HepG2 (cell line): ENCODE data around the gene DNASE1L2. TPM values are rescaled to one million over a fixed set of nuclear protein-coding genes. Genes with fewer than 3 reads are reported as not detected.

Source experiments
- ARID3A ChIP-seq: IDR thresholded peaks from 2 replicates; pipeline ENCODE4 v1.6.1; 2012; ENCODE audit warnings: low read depth, low read length, improper control_type of control experiment
- FOXP1 ChIP-seq, 2 experiments: fragments of 450-650 bp in 1 of 2; IDR thresholded peaks; 2 replicates each; pipeline ENCODE4 v1.6.1; 2017 to 2018; ENCODE audit warnings: antibody characterized with exemption in 1 of 2
- JUN ChIP-seq: sonication (generic); formaldehyde crosslinking; IDR thresholded peaks from 2 replicates; pipeline ENCODE4 v1.4.0; 2020; ENCODE audit warnings: mild to moderate bottlenecking, missing genetic modification reagents
- NFIB ChIP-seq: sonication (generic); formaldehyde crosslinking; IDR thresholded peaks from 2 replicates; pipeline ENCODE4 v1.9.0; 2021; ENCODE audit warnings: missing genetic modification reagents, mild to moderate bottlenecking, borderline replicate concordance
- RBFOX2 ChIP-seq: fragments of 200-400 bp; formaldehyde crosslinking; IDR thresholded peaks from 2 replicates; pipeline ENCODE4 v1.6.1; 2017; ENCODE audit warnings: low read depth, mild to moderate bottlenecking, low read length
- STAG1 ChIP-seq: sonication (generic); formaldehyde crosslinking; IDR thresholded peaks from 2 replicates; pipeline ENCODE4 v1.4.0; 2020; ENCODE audit warnings: missing genetic modification reagents
- TBL1XR1 ChIP-seq: fragments of 150-350 bp; IDR thresholded peaks from 2 replicates; pipeline ENCODE4 v1.6.1; 2014; ENCODE audit warnings: borderline replicate concordance, low read length; ENCODE audit not compliant: partially characterized antibody
- ZMYM3 ChIP-seq: sonication (generic); formaldehyde crosslinking; IDR thresholded peaks from 2 replicates; pipeline ENCODE4 v1.5.1; 2020; ENCODE audit warnings: mild to moderate bottlenecking, missing genetic modification reagents
- ZNF180 ChIP-seq: sonication (generic); formaldehyde crosslinking; IDR thresholded peaks from 2 replicates; pipeline ENCODE4 v1.4.0; 2020; ENCODE audit warnings: low read depth, missing genetic modification reagents, borderline replicate concordance
- ZNF24 ChIP-seq: fragments of 450-650 bp; IDR thresholded peaks from 2 replicates; pipeline ENCODE4 v1.6.1; 2017; ENCODE audit warnings: antibody characterized with exemption, mild to moderate bottlenecking
- ZNF292 ChIP-seq: sonication (generic); formaldehyde crosslinking; IDR thresholded peaks from 2 replicates; pipeline ENCODE4 v1.8.1; 2022; ENCODE audit warnings: mild to moderate bottlenecking, low read depth, missing genetic modification reagents, borderline replicate concordance
- ZNF597 ChIP-seq: sonication (generic); formaldehyde crosslinking; IDR thresholded peaks from 2 replicates; pipeline ENCODE4 v1.5.0; 2020; ENCODE audit warnings: missing genetic modification reagents
- ZNF709 ChIP-seq: sonication (generic); formaldehyde crosslinking; IDR thresholded peaks from 2 replicates; pipeline ENCODE4 v1.5.0; 2020; ENCODE audit warnings: mild to moderate bottlenecking, missing genetic modification reagents
- ZNF850 ChIP-seq: sonication (generic); formaldehyde crosslinking; conservative IDR thresholded peaks from 2 replicates; pipeline ENCODE4 v1.9.0; 2021; ENCODE audit warnings: mild to moderate bottlenecking, missing genetic modification reagents
- polyA plus RNA-seq, 8 experiments: library from polyadenylated mRNA; depleted of rRNA in 3 of 8; stranded (reverse) in 7 of 8; unstranded in 1 of 8; fragments of >200 nt; fragmentation: Illumina TruSeq in 4 of 8; extraction: Trizol in 4 of 8; gene quantifications; 2 replicates each; pipeline versions ENCODE4 v1.2.1 to v1.2.3, GENCODE V29; 2011 to 2016; ENCODE audit warnings: low read depth in 4 of 8, missing spikeins in 1 of 8, mixed read lengths in 1 of 8; ENCODE audit not compliant: insufficient read depth in 1 of 8
- total RNA-seq, 5 experiments: library from RNA; depleted of rRNA; stranded (reverse); fragments of >200 nt; fragmentation: Illumina TruSeq; extraction: Trizol; gene quantifications; 2 replicates each; pipeline ENCODE4 v1.2.3, GENCODE V29; 2016; ENCODE audit warnings: low read depth in 1 of 5
- TF ChIP-seq, protein P1 (sequence below): sonication (generic); formaldehyde crosslinking; IDR thresholded peaks from 2 replicates; pipeline ENCODE4 v1.5.0; 2020; ENCODE audit warnings: missing genetic modification reagents
- TF ChIP-seq, protein P2 (sequence below): sonication (generic); formaldehyde crosslinking; IDR thresholded peaks from 2 replicates; pipeline ENCODE4 v1.4.0; 2020; ENCODE audit warnings: missing genetic modification reagents
- TF ChIP-seq, protein P3 (sequence below): sonication (generic); formaldehyde crosslinking; IDR thresholded peaks from 2 replicates; pipeline ENCODE4 v1.5.0; 2020; ENCODE audit warnings: mild to moderate bottlenecking, missing genetic modification reagents, borderline replicate concordance

The DNASE1L2 gene
- total and polyA plus RNA-seq, 2 of the 13 experiments (the other 11 are each of a cell fraction or from before 2014, with no cell fraction given), result 0.44 to 0.50 TPM

- TF ChIP-seq ZNF597 (no peak), ZMYM3 (CRISPR knock-in tag) (peak; percentile 68; the same call in 1 of the 2 replicates), ZNF292 (peak; percentile 53; the same call in 1 of the 2 replicates), ZNF180 (CRISPR knock-in tag) (0 out of 2 replicates have a peak, but pooled peaks have one; percentile 75), ARID3A (no peak), NFIB (no peak), ZNF850 (no peak), FOXP1 (IDR thresholded peaks at IDR 0.05) (no peak), FOXP1 (CRISPR knock-in tag; IDR thresholded peaks at IDR 0.05) (no peak), ZNF24 (no peak), ZNF709 (CRISPR knock-in tag) (no peak), RBFOX2 (peak; percentile 92), TBL1XR1 (no peak), STAG1 (CRISPR knock-in tag) (no peak; the same call in 1 of the 2 replicates), JUN (CRISPR knock-in tag) (peak; percentile 44; the same call in 1 of the 2 replicates)
- TF ChIP-seq, protein P1, sequence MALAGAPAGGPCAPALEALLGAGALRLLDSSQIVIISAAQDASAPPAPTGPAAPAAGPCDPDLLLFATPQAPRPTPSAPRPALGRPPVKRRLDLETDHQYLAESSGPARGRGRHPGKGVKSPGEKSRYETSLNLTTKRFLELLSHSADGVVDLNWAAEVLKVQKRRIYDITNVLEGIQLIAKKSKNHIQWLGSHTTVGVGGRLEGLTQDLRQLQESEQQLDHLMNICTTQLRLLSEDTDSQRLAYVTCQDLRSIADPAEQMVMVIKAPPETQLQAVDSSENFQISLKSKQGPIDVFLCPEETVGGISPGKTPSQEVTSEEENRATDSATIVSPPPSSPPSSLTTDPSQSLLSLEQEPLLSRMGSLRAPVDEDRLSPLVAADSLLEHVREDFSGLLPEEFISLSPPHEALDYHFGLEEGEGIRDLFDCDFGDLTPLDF (CRISPR knock-in tag), result peak; percentile 87; the same call in 1 of the 2 replicates
- TF ChIP-seq, protein P2, sequence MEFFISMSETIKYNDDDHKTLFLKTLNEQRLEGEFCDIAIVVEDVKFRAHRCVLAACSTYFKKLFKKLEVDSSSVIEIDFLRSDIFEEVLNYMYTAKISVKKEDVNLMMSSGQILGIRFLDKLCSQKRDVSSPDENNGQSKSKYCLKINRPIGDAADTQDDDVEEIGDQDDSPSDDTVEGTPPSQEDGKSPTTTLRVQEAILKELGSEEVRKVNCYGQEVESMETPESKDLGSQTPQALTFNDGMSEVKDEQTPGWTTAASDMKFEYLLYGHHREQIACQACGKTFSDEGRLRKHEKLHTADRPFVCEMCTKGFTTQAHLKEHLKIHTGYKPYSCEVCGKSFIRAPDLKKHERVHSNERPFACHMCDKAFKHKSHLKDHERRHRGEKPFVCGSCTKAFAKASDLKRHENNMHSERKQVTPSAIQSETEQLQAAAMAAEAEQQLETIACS (CRISPR knock-in tag), result peak; percentile 43
- TF ChIP-seq, protein P3, sequence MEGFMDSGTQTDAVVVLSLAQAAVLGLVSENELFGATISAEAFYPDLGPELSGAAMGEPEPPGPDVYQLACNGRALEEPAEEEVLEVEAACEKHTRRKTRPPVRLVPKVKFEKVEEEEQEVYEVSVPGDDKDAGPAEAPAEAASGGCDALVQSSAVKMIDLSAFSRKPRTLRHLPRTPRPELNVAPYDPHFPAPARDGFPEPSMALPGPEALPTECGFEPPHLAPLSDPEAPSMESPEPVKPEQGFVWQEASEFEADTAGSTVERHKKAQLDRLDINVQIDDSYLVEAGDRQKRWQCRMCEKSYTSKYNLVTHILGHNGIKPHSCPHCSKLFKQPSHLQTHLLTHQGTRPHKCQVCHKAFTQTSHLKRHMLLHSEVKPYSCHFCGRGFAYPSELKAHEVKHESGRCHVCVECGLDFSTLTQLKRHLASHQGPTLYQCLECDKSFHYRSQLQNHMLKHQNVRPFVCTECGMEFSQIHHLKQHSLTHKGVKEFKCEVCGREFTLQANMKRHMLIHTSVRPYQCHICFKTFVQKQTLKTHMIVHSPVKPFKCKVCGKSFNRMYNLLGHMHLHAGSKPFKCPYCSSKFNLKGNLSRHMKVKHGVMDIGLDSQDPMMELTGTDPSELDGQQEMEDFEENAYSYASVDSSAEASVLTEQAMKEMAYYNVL, result peak; percentile 68; the same call in 1 of the 2 replicates
Measured at GRCh38 chr16:2223221-2223941, 12.9 kb upstream of the DNASE1L2 start, which contains the start of gene E4F1 (continued).
